Inferior parietal cortex (tissue), 1 donor: ENCODE measurements around the gene SAMD11.

Source experiments
- DNase-seq: peaks from one replicate; pipeline ENCODE4 v3.0.0-alpha.2; 2016; ENCODE audit errors: extremely low spot score

SAMD11 gene

DNA sequence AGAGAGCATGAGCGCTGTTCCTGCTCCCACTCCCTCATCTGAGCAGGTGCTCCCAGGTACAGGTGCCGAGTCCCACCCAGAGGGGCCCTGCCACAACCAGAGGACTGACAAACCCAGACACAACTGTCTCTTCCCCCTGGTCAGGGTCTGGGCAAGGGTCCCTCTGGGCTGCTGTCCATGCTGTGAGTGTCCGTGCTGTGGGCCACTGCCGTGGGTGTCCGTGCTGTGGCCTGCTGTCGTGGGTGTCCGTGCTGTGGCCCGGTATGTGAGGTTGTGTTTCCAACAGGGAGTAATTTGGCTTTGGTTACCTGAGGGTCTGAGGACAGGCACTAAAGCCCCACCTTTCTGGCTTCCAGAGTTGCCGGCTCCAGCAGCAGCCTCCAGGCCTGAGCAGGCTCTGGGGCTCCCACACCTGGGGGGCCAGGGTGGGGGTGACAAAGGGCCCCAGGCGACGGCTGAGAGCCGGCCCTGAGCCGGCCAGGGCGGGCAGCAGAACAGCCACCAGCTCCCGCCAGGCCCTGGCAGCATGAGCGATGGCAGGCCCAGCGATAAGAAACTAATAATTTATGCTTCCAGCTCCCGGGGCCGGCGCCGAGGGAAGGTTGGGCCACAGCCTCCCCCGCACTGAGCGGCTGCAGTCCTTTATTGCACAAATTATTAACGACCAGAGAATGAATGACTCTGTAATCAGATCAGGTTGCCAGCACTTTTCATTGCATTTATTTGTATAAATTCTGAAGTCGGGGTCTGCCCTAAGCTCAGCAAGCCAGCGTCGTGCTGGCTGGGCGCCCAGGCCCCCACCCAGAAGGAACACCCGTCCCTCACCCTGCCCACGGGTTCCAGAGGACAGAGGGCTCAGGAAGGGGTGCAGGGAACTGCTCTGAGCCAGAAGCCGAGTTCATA is 7.3 kb upstream of the SAMD11 start:
- DNase-seq: no peak

DNA sequence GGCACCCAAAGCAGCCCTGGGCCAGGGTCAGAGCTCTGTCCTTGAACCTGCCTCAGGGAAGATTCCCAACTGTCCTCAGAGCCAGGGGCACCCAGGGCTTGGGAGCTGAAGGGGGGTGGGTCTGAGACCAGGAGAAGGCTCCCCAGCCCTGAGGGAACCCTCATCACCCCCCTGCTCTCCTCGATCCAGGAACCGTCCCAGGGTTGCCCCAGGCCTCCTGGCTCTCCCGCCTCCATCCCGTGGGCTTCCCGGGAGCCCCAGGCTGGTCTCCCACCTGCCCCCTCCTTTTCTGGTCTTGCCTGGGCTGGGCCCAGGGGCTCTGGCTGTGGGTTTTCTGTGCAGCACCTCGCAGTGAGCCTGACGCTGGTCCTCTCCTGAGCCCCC is 6.7 kb upstream of the SAMD11 start:
- no peak for DNase-seq

DNA sequence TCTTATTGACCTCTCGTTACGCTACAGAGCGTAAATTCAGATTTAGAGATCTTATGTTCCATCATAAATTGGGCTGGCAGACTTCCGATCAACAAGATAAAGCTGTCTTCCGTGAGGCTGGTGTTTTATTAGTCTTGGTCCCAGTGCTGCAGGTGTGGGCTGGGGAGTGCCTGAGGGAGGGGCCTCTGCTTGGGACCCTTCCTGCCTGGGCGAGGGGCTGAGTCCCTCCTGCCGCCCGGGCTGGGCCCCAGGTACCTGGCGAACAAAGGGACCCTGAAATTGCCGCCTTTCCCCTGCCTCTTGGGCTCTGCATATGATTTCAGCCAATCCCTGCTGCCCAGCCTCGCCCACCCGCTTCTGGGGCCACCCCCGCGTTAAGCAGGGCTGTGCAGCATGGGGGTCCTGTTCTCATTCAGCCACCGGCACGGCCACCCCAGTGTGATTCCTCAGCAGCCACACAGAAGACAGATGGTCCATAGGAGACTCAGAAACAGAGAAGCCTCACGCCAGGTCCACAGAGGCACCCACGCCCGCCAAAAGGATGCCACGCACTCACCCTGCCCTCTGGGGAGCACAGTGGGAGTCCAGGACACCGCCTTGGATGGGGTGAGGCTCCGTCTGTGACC is 6.1 kb upstream of the SAMD11 start:
- no peak for DNase-seq

DNA sequence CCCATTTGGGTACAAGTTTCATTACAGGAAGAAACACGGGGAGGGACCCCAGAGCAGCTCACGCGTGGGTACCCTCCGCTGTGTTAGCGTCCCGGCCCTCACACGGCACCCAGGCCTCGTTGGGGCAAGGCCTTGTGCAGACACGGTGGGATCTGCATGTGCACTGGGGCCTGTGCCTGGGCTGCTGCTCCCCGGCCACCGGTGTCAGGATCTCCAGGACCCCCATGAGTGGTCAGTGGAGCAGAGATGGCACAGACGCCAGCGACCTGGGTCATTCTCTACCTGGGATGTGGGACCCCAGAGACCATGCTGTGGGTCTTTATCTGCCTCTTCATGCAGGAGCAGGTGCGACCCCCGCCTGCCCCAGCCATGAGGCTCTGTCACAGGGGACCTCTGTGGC is 5.4 kb upstream of the SAMD11 start:
- no peak for DNase-seq

DNA sequence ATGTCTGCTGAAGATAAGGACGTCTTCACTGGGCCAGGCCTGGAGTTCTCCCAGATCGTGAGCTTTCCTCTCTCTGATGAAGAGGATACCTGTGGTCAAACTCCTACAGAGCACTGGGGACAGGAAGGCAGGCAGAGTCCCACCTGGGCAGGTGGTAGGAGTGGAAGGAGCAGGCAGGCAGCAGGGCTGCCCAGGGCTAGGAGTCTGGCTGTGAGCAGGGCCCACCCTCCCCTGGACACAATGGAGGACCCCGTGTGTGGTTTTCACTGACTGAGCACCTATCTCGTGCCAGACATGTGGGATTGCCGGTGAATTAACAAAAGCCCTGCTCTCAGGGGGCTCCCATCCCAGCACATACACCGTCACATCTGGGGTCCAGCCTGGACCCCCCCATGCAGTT is 4.9 kb upstream of the SAMD11 start:
- no peak for DNase-seq

DNA sequence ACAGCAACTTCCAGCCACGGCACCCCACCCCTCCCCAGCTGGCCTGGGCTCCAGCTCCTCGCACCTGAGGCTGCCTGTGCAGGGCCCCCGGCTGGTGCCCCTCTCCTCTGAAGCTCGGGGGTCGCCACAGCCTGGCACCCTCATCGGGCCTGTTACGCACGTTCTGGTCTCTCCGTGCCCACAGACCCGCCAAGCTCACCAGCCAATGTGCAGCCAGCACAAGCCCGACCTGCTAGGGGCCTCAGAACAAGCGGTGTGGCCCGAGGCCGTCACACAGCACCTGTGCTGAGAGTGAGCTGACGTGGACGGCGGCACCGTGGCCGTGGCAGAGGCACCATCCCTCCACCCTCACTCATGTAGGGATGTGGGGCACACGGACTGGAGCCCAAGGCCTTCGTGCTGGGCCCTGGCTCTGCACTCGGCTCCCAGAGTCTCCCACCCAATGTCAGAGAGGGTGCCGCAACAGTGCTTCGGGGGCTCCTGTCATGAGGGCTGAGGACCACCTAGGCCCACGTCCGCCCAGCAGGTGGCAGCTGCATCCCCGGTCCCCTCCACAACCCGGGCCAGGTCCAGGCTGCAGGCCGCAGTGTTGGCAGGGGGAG is 4.4 kb upstream of the SAMD11 start:
- no peak for DNase-seq

DNA sequence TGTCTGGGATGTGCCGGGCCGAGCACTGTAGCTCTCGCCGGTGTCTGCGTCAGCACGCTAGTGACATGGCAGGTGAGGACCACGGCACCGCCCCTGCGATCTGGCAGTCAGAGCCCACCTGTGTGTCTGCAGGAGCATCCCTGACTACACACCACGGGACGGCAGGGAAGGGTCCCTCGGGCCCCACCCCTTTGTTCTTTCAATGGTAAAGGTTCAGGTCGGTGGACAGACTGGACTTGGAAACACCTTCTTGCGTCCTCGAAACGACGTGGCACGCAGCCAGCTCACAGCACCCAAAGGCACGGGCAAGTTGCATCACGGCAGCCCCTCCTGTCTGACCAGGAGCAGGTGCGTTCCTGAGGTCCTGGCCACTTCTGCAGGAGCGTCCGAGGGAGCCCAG is 3.7 kb upstream of the SAMD11 start:
- DNase-seq: no peak

DNA sequence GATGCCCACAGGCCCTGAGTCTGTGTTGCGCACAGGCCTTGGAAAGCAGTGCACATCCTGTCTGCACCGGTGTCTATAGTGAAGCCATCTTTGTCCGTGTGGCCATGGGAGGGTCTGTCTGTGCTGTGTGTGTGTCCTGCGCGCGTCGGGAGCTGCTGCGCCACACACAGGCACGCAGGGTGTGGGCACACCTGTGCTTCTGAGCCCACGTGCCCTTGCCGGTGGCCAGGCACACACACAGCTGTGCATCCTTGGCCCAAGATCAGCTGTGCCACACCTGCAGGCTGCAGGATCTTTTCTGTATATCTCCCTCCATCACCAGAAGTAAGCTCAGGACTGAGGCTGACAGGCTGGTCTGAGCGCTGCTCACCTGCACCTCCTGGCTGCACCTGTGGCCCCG is 3.2 kb upstream of the SAMD11 start:
- no peak for DNase-seq

DNA sequence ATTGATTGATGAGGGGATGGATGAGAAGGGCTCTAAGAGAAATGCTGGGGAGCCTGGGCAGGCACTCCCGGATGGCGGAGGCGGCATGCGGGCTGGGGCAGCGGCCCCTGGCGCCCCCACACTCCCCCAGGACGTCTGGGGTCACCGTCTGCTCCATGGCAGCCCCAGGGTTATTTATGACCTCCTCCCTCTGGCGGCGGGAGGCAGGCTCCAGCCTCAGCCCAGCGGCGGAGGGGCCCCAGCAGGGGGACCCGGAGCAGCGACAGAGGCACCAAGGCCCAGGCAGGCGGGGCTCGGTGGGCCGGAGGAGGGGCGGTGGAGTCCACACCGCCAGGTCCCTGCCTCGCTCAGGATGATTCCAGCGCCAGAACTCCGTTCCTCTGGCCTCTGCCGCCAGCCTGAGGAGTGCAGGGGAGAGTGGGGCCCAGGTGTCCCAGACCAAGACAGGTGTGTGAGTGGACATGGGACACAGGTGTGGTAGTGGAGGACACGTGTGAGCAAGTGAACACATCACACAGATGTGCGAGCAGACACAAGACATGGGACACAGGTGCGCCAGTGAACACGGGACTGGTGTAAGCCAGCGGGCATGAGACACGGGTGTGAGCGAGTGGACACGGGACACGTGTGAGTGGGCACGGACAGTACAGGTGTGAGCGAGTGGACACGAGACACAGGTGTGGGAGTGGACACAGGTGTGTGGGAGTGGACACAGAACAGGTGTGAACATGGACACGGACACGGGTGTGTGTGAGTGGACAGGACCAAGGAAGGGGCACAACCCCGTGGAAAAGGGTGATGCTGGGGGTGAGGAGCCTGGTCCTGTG is 2.5 kb upstream of the SAMD11 start:
- DNase-seq: peak; percentile 68

DNA sequence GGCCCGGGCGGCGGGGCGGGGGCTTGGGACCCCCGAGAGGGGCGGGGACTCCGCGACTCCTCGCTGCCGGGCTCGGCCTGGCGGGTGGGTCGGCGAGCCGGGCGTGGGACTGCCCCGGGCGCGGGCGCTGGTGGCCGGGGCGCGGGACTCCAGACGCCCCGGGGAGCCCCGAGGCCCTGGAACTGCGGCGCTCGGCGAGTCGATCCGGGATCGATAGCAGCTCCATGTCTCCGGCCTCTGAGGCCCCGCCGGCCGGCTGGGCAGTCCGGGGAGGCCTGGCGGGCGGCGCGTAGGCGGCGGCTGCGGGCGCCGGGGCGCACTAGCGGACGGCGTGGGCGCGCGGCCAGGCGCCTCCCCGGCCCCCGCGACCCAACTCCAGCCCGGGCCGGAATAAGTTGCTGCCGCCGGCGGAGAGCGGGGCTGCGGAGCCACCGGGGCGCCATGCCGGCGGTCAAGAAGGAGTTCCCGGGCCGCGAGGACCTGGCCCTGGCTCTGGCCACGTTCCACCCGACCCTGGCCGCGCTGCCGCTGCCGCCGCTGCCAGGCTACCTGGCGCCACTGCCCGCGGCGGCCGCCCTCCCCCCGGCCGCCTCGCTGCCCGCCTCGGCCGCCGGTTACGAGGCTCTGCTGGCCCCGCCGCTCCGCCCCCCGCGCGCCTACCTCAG is 400 bp downstream of the SAMD11 start:
- no peak for DNase-seq

DNA sequence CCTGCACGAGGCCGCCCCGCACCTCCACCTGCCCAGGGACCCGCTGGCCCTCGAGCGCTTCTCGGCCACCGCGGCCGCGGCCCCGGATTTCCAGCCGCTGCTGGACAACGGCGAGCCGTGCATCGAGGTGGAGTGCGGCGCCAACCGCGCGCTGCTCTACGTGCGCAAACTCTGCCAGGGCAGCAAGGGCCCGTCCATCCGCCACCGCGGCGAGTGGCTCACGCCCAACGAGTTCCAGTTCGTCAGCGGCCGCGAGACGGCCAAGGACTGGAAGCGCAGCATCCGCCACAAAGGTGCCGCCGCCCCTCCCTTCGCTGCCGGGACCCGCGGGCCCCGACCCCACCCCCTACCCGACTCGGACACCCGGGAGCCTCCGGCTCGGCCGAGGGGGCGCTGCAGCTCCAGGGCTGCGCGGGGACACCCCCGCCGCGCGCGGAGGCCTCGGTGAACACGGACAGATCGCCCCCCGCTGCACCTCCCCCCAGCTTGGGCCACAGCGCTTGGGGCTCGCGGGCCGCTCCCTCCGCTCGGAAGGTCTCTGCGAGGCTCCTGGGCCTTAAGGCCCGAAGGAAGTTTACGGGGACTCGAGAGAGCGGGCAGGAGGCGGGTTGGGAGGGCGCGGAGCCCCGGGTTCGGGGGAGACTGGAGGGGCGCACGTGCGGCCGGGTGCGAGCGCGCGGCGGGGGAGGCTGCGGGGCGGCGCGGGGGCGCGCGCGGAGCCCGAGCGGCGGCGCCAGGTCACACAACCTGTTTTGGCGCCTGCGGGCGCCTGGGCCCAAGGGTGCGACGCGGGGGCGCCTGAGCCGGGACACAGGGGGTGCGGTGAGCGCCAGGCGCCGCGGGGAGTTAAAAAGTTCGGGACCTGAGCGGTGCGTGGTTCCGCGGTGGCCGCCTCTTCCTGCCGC is 1.2 kb downstream of the SAMD11 start:
- DNase-seq: no peak

DNA sequence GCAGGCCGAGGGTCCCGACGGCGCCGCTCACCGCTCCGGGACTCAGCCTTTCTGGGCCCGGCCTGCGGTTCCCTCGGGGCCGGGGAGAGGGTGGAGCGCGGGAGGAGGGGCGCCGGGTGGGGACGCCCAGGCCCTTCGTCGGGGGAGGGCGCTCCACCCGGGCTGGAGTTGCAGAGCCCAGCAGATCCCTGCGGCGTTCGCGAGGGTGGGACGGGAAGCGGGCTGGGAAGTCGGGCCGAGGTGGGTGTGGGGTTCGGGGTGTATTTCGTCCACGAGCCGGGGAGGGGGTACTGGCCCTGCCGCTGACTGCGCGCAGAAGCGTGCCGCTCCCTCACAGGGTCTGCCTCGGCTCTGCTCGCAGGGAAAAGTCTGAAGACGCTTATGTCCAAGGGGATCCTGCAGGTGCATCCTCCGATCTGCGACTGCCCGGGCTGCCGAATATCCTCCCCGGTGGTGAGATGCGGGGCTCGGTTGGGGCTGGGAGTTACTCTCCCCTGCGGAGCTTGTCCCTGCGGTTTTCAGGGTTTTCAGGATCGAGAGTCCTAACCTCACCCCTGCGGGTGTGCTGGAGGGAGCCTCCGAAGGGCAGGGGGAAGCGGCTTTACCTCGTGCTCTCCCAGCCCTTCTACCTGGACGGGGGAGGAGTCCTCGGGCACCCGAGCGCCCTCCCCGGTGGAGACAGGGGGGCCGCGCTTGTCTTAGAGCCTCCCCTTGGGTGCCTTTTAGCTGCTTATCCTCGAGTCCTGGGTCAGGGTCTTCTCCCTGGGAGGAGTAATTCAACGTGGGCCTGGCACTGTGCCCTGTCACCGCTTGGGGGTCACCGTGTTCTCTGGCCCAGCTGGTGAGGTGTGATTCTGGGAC is 2.1 kb downstream of the SAMD11 start:
- DNase-seq: no peak

DNA sequence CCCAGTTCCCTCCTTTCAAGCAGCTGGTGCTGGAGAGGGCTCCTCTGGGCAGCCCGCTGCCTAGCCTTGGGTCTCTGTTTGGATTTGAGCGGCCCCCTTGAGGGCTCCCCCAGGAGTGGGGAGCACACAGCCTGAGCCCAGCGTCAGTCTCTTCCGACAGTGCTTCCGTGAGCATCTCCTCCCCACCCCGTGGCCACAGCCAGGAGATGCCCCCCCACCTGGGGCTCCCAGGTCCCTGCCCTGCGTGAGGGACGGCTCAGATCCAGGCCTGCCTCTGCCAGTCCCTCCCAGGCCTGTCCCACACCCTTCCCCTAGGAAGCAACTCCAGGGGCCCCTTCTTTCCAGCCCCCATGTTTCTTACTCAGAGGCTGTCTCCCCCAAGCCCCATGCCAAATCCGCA is 3.5 kb downstream of the SAMD11 start:
- no peak for DNase-seq

DNA sequence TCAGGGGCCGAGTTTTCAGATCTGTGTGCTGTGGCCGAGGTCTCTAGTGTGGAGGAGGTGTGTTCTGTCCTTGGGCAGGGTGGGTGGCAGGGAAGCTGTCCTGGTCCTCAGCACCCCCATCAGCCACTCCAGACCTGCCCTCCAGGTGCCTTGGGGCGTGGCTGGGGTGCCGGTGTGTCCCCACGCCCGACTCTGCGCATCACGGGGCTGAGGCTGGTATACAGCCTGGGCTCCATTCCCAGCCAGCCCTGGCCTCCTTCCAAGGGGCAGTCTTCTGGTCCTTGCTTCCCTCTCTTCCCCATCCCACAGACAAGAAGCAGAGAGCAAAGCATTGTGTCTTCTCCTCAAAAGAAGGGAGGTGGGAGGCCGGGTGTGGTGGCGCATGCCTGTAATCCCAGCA is 4.0 kb downstream of the SAMD11 start:
- DNase-seq: no peak

DNA sequence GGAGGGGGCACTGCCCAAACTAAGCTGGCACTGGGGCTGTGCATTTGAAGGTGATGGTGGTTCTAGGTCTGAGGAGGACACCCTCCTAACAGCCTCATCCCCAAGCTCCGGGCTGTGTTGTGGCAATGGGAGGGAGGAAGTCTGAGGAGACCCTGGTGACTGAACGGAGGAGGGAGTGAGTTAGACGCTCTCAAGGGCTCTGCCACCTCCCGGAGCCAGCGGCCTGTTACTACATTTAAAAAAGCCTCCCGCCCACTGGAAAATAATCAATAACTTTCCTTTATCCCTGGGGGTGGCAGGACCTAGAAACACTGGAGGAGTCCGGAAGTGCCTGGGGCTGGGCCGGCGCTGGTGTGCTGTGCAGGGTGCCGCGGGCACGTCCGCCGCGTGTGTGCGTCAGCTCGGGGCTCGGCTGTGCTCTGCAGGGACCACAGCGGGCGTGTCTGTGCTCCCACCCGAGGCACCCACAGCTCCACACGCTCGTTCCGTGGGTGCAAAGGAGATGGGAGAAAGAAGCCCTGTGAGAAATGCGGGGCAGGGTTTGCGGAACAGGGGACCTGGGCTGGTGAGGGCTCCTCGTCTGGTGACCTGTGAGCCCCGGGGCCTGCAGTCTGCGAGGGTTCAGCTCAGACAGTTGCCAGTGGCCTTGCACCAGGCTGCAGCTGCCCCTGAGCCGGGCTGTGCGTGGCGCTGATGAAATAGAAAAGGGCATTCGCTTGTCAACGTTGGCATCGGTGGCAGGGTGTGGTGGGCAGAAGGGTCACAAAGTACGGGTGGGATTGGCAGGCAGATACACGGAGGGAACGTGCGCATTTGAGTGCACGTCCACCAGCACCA is 5.3 kb downstream of the SAMD11 start:
- DNase-seq: no peak

DNA sequence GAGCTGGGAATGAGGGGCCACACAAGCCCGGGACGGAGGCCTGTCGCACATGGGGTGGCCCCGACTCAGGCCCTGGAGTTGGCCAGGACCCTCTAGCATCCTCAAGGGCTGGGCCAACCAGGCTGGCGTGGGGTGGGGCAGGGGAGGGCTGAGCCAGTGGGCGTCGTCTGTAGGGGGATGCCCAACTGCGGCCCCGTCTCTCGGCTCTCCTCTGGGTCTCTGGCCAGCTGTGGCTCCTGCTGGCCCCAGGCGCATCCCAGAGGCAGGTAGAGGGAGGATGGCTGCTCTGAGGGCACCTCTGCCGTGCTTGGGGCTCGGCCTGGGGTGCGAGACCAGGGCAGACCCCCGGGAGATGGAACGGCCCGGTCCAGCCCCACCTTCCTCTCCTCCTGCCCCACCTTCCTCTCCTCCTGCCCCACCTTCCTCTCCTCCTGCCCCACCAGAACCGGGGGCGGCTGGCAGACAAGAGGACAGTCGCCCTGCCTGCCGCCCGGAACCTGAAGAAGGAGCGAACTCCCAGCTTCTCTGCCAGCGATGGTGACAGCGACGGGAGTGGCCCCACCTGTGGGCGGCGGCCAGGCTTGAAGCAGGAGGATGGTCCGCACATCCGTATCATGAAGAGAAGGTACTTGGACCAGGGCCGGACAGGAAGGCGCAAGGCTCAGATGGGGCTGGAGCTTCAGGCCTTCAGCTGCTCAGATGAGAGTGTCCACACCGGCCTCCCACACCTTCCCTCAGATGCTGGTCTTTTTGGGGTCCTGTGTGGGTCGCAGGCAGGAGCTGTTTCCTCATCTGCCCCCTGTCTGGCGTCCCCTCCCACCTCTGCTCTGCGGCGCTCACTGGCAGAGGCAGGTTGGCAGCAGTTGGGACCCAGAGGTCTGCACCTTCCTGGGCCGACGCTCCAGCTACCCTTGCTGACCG is 6.2 kb downstream of the SAMD11 start:
- DNase-seq: no peak

DNA sequence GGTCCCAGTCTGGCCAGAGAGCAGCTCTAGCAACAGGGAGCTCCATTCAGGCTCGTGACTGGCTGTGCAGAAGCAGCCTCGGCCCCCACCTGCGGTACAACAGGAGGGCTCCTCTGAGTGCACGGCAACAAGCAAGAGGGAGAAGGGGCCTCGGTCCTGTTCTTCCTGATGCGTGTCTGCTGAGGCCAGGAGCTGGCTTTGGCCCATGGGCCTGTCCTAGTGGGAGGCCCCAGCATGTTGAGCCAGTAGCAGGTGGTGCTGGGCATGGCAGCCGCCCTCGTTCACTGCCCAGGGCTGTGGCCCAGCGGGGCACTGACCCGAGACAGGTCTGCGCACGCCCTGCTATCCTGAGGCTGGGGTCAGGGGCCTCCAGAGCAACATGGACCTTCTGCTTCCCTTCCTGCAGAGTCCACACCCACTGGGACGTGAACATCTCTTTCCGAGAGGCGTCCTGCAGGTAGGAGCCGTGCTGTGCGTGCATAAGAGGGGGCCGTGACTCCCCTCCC is 7.0 kb downstream of the SAMD11 start:
- no peak for DNase-seq
